GM12878 (cell line): ENCODE measurements around the gene NBEAL1. TPM values are rescaled to one million over a fixed set of nuclear protein-coding genes. Genes with fewer than 3 reads are reported as not detected.
"Not testable (repeated sequence)": the region's sequence is repeated elsewhere in the genome, so short reads cannot be mapped to it uniquely, and the experiment has no call there.

Experiments
- ATAC-seq: fragments of 200-7000 bp; cut with Tn5 transposase; 3 replicates; pipeline ENCODE4 v1.9.1; 2020; ENCODE audit warnings: mild to moderate bottlenecking, moderate library complexity
- BruUV-seq: library from RNA; stranded (reverse); fragments of 400-500 nt; replicated peaks from 2 replicates; lab custom pipeline; 2021; lab: Mats Ljungman, UMichigan
- CTCF ChIA-PET: fragments of 300-600 bp; sonication (Branson Sonifier 250); formaldehyde crosslinking; extraction: SDS; loops from one replicate; lab custom pipeline; 2021; ENCODE audit warnings: inconsistent platforms; lab: Yijun Ruan, JAX
- POLR2A ChIA-PET: fragments of 350-600 bp; formaldehyde crosslinking; extraction: SDS; loops from one replicate; lab custom pipeline; 2021; ENCODE audit warnings: inconsistent platforms; lab: Charles Lee
- RAD21 ChIA-PET: fragments of 300-600 bp; sonication (Branson Sonifier 250); formaldehyde crosslinking; loops from one replicate; lab custom pipeline; 2023; ENCODE audit warnings: antibody characterized with exemption; ENCODE audit not compliant: unreplicated experiment; lab: Charles Lee
- SMC1A ChIA-PET: fragments of 300-600 bp; sonication (Branson Sonifier 250); formaldehyde crosslinking; loops from one replicate; lab custom pipeline; 2023; ENCODE audit not compliant: unreplicated experiment, uncharacterized antibody; lab: Charles Lee
- DNase-seq: peaks from one replicate; pipeline ENCODE4 v3.0.0-alpha.2; 2011; ENCODE audit warnings: low read depth, low spot score
- FAIRE-seq: peaks from 3 replicates; lab custom pipeline; 2011; peaks lifted over from hg19 to GRCh38; lab: Jason Lieb, UNC
- H2AFZ ChIP-seq: 2 replicates; pipeline ENCODE4 v1.6.0; 2011; ENCODE audit warnings: low read depth, low read length, control low read depth; ENCODE audit not compliant: control insufficient read depth
- H3K27ac ChIP-seq: 2 replicates; pipeline ENCODE4 v1.5.1; 2011; ENCODE audit warnings: control low read depth; ENCODE audit not compliant: control insufficient read depth, insufficient read depth
- H3K27me3 ChIP-seq, 2 experiments: replicated peaks in 1 of 2; 2 replicates each; pipeline versions ENCODE4 v1.6.0 to v1.6.1; 2011; ENCODE audit warnings: low read length in 1 of 2; ENCODE audit not compliant: control insufficient read depth in 2 of 2, insufficient read depth in 2 of 2
- H3K36me3 ChIP-seq, 2 experiments: 2 replicates each; pipeline ENCODE4 v1.5.1; 2011; ENCODE audit warnings: low read length in 1 of 2; ENCODE audit not compliant: control insufficient read depth in 2 of 2, insufficient read depth in 2 of 2
- H3K4me1 ChIP-seq: 2 replicates; pipeline ENCODE4 v1.6.1; 2011; ENCODE audit warnings: mild to moderate bottlenecking, low read length, moderate library complexity, mixed read lengths; ENCODE audit not compliant: control insufficient read depth, insufficient read depth
- H3K4me2 ChIP-seq: 2 replicates; pipeline ENCODE4 v1.6.0; 2011; ENCODE audit warnings: control low read depth; ENCODE audit not compliant: control insufficient read depth, insufficient read depth
- H3K4me3 ChIP-seq: fragments of 200-600 bp; sonication (generic); 2 replicates; pipeline ENCODE4 v1.5.1; 2016
- H3K79me2 ChIP-seq: 2 replicates; pipeline ENCODE4 v1.6.0; 2011; ENCODE audit warnings: low read length; ENCODE audit not compliant: control insufficient read depth, insufficient read depth
- H3K9ac ChIP-seq: 2 replicates; pipeline ENCODE4 v1.8.0; 2011; ENCODE audit warnings: low read length, control low read depth, mixed read lengths; ENCODE audit not compliant: control insufficient read depth, insufficient read depth
- H3K9me3 ChIP-seq: replicated peaks from 3 replicates; pipeline ENCODE4 v1.5.1; 2011; ENCODE audit warnings: mild to moderate bottlenecking, low read length; ENCODE audit not compliant: control insufficient read depth, insufficient read depth
- H4K20me1 ChIP-seq: 2 replicates; pipeline ENCODE4 v1.6.0; 2011; ENCODE audit not compliant: control insufficient read depth, insufficient read depth
- BMI1 ChIP-seq: fragments of 450-650 bp; IDR thresholded peaks from 2 replicates; pipeline ENCODE4 v1.6.1; 2016; ENCODE audit warnings: mild to moderate bottlenecking, moderate library complexity, borderline replicate concordance
- JUNB ChIP-seq: IDR thresholded peaks from 2 replicates; pipeline ENCODE4 v1.6.1; 2016; ENCODE audit warnings: antibody characterized with exemption, mild to moderate bottlenecking
- WGBS: methylation state at CpG from one replicate; pipeline ENCODE4 v1.1.6; 2016; ENCODE audit warnings: low lambda C conversion rate; ENCODE audit not compliant: insufficient replicate concordance, insufficient coverage; ENCODE audit errors: missing lambda C conversion rate; 5-methylcytosine and 5-hydroxymethylcytosine counted together
- in situ Hi-C: fragments of 300-500 bp; cut with MboI; formaldehyde crosslinking; loops from 9 replicates; pipeline ENCODE4 v1.14.3; 2018; ENCODE audit warnings: mixed read lengths
- intact Hi-C: fragments of 100-400 bp; cut with micrococcal nuclease; formaldehyde crosslinking; loops from one replicate; pipeline ENCODE4 v1.14.2; 2022; ENCODE audit not compliant: unreplicated experiment
- polyA plus RNA-seq, 11 experiments: library from polyadenylated mRNA; depleted of rRNA in 4 of 11; unstranded in 6 of 11; stranded (reverse) in 5 of 11; fragments of >200 nt; fragmentation: Nextera tagmentation in 4 of 11; fragmentation: Illumina TruSeq in 1 of 11; extraction: Ambion mirVana in 4 of 11; extraction: Trizol in 1 of 11; gene quantifications; 1 replicate in 1 of 11; 2 replicates in 10 of 11; pipeline versions ENCODE4 v1.2.1 to v1.2.3, GENCODE V29; 2011 to 2016; ENCODE audit warnings: inconsistent platforms in 2 of 11, missing spikeins in 2 of 11, low read depth in 1 of 11
- total RNA-seq, 4 experiments: library from RNA; depleted of rRNA in 3 of 4; stranded (reverse); fragments of >200 nt in 3 of 4; fragmentation: Illumina TruSeq in 1 of 4; extraction: Trizol in 1 of 4; gene quantifications; 2 replicates each; pipeline versions ENCODE4 v1.2.1 to v1.2.3, GENCODE V29; 2013 to 2021
- TF ChIP-seq, protein P1 (sequence below): IDR thresholded peaks from 2 replicates; pipeline ENCODE4 v1.6.1; 2012; ENCODE audit warnings: improper control_type of control experiment, low read depth, low read length; ENCODE audit not compliant: insufficient replicate concordance

The NBEAL1 gene
- total and polyA plus RNA-seq, 10 of the 15 experiments (the other 5 are each of a cell fraction or from before 2014, with no cell fraction given), result 1.9 to 16.1 (median 7.2) TPM

DNA sequence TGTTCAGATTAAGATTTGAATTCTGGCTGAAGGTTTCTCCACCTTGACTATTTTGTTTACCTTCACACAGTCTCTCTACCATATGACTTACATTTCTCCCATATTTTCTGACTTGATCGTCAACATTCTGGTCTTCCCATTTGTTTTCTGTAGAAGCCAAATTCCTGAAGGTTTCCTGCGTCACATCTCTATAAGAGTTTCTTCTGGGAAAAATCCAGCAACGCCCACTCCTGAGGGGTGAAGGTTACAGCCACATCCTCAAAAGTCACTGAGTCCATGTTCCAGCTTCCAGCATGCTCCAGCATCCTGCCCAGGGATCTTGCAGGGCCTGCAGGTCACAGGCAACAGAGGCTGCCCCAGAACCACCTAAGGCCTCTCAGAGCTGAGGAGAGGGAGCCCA is 47.5 kb downstream of the NBEAL1 start (continued):
- TF ChIP-seq, protein P1, sequence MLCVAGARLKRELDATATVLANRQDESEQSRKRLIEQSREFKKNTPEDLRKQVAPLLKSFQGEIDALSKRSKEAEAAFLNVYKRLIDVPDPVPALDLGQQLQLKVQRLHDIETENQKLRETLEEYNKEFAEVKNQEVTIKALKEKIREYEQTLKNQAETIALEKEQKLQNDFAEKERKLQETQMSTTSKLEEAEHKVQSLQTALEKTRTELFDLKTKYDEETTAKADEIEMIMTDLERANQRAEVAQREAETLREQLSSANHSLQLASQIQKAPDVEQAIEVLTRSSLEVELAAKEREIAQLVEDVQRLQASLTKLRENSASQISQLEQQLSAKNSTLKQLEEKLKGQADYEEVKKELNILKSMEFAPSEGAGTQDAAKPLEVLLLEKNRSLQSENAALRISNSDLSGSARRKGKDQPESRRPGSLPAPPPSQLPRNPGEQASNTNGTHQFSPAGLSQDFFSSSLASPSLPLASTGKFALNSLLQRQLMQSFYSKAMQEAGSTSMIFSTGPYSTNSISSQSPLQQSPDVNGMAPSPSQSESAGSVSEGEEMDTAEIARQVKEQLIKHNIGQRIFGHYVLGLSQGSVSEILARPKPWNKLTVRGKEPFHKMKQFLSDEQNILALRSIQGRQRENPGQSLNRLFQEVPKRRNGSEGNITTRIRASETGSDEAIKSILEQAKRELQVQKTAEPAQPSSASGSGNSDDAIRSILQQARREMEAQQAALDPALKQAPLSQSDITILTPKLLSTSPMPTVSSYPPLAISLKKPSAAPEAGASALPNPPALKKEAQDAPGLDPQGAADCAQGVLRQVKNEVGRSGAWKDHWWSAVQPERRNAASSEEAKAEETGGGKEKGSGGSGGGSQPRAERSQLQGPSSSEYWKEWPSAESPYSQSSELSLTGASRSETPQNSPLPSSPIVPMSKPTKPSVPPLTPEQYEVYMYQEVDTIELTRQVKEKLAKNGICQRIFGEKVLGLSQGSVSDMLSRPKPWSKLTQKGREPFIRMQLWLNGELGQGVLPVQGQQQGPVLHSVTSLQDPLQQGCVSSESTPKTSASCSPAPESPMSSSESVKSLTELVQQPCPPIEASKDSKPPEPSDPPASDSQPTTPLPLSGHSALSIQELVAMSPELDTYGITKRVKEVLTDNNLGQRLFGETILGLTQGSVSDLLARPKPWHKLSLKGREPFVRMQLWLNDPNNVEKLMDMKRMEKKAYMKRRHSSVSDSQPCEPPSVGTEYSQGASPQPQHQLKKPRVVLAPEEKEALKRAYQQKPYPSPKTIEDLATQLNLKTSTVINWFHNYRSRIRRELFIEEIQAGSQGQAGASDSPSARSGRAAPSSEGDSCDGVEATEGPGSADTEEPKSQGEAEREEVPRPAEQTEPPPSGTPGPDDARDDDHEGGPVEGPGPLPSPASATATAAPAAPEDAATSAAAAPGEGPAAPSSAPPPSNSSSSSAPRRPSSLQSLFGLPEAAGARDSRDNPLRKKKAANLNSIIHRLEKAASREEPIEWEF, result no peak
- TF ChIP-seq BMI1, result no peak
- TF ChIP-seq JUNB, result no peak

DNA sequence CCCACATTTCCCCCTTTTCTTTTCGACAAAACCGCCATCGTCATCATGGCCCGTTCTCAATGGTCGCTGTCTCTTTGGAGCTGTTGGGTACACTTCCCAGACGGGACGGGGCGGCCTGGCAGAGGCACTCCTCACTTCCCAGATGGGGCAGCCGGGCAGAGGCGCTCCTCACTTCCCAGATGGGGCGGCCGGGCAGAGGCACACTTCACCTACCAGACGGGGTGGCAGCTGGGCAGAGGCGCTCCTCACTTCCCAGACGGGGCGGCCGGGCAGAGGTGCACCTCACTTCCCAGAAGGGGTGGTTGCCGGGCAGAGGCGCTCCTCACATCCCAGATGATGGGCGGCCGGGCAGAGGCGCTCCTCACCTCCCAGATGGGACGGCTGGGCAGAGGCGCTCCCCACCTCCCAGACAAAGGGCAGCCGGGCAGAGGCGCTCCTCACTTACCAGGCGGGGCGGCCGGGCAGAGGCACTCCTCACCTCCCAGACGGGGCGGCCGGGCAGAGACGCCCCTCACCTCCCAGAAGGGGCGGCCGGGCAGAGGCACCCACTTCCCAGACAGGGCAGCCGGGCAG is 51.9 kb downstream of the NBEAL1 start:
- DNase-seq, H3K9ac ChIP-seq, ATAC-seq, H3K79me2 ChIP-seq, H3K4me2 ChIP-seq, H3K4me1 ChIP-seq, H4K20me1 ChIP-seq, H2AFZ ChIP-seq, H3K9me3 ChIP-seq, in situ Hi-C loops, intact Hi-C loops, RAD21 ChIA-PET, SMC1A ChIA-PET, H3K36me3 ChIP-seq, H3K27ac ChIP-seq, POLR2A ChIA-PET, H3K27me3 ChIP-seq, H3K4me3 ChIP-seq, CTCF ChIA-PET, FAIRE-seq, BruUV-seq: not testable (repeated sequence)
- WGBS, result 99% methylated on average over 29 of the region's 36 CpGs
